Left ventricle myocardium inferior (tissue), 1 donor: ENCODE data around the gene SLC25A34. TPM values are rescaled to one million over a fixed set of nuclear protein-coding genes. Genes with fewer than 3 reads are reported as not detected.

ENCODE experiments used
- DNase-seq: peaks from one replicate; pipeline ENCODE4 v3.0.0-alpha.2; 2020
- H3K27ac ChIP-seq: fragments of 200-600 bp; replicated peaks from 2 replicates; pipeline ENCODE4 v1.8.0; 2021
- H3K27me3 ChIP-seq: fragments of 200-600 bp; 2 replicates; pipeline ENCODE4 v1.8.0; 2021; ENCODE audit warnings: low read depth
- H3K36me3 ChIP-seq: fragments of 200-600 bp; 2 replicates; pipeline ENCODE4 v1.8.0; 2021
- H3K4me1 ChIP-seq: fragments of 200-600 bp; 2 replicates; pipeline ENCODE4 v1.8.0; 2021
- H3K4me3 ChIP-seq: fragments of 200-600 bp; 2 replicates; pipeline ENCODE4 v1.8.0; 2021; ENCODE audit warnings: mild to moderate bottlenecking, moderate library complexity
- H3K9me3 ChIP-seq: fragments of 200-600 bp; replicated peaks from 2 replicates; pipeline ENCODE4 v1.8.0; 2021
- intact Hi-C: fragments of 100-400 bp; cut with micrococcal nuclease; formaldehyde crosslinking; loops from one replicate; pipeline ENCODE4 v1.11.0; 2022
- total RNA-seq: library from RNA; stranded (reverse); fragmentation: NEBNext Ultra II Directional; extraction: Animal tissue kit (Norgen Biotek cat#: 25700); gene quantifications from one replicate; pipeline ENCODE4 v1.2.1, GENCODE V29; 2021
- TF ChIP-seq, protein P1 (sequence below): fragments of 200-600 bp; IDR thresholded peaks from 2 replicates; pipeline ENCODE4 v1.8.0; 2021; ENCODE audit warnings: antibody characterized with exemption, mild to moderate bottlenecking, borderline replicate concordance
- donor health status: DM: no; HTN: yes; CAD: no; lungs with severe emphysema.

The SLC25A34 gene
- total RNA-seq, 1 donor from 2014 or later: 34.0 TPM

DNA sequence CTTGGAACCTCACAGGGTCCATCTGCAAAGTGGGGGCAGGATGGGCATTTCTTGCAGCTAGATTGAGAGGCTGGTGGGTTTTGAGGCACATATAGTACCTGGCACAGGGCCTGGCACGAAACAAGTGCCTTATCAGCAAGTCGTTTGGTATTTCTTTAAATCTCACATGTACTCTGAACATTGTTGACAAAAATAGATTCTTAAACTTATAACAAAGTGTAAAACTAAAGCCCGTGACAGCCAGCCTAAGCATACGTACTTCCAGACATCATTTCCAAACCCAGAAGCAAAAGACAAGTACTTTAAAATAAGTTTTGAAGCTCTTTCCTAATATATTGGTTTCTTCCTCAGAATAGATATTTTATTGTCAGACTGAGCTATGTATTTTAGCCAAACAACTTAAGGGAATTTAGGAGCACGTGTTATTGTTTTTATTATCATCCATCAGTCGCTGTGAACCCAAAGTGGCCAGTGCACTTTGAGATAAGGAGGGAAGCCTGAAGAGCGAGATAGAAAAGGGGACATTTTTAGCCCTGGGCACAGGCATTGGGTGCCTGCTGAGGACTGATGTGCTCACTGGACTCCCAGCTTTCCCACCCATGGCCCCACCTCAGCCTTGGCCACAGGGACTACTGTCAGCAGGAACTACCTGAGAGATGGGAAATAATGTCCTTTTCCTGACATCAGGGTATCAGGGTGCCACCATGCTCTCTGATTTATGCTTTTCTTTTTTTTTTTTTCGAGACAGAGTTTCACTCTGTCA is 25.5 kb downstream of the SLC25A34 start:
- Histone ChIP-seq H3K4me1 (peaks cover 91% of the 10 kb centered on the region), H3K27ac (peak overlapping the region; percentile 86), H3K4me3 (peak overlapping the region; percentile 87), H3K36me3 (peaks cover 16% of the 10 kb centered on the region), H3K9me3 (no peaks in the 10 kb centered on the region), H3K27me3 (peaks cover 47% of the 10 kb centered on the region)
- intact Hi-C loops: no loop called here
- no peak for DNase-seq
- TF ChIP-seq, protein P1, sequence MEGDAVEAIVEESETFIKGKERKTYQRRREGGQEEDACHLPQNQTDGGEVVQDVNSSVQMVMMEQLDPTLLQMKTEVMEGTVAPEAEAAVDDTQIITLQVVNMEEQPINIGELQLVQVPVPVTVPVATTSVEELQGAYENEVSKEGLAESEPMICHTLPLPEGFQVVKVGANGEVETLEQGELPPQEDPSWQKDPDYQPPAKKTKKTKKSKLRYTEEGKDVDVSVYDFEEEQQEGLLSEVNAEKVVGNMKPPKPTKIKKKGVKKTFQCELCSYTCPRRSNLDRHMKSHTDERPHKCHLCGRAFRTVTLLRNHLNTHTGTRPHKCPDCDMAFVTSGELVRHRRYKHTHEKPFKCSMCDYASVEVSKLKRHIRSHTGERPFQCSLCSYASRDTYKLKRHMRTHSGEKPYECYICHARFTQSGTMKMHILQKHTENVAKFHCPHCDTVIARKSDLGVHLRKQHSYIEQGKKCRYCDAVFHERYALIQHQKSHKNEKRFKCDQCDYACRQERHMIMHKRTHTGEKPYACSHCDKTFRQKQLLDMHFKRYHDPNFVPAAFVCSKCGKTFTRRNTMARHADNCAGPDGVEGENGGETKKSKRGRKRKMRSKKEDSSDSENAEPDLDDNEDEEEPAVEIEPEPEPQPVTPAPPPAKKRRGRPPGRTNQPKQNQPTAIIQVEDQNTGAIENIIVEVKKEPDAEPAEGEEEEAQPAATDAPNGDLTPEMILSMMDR: no peak

DNA sequence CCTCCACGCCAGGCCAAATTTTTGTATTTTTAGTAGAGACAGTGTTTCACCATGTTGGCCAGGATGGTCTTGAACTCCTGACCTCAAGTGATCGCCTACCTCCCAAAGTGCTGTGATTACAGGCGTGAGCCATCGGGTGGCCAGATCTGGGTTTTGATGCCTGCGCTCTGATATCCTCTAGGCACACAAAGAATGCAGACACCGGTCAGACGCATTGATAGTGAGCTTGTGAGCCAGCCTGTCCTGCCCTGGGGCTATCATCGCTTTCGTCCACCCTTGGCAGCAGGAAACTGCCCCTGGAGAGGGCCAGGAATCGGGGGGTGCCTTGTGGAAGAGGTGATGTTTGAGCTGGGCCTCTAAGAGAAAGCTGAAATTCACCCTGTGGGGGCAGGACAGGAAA is 26.5 kb downstream of the SLC25A34 start:
- no peaks in the 10 kb centered on the region for H3K9me3 ChIP-seq
- H3K27ac ChIP-seq: peak overlapping the region; percentile 86
- no peak for DNase-seq
- H3K4me3 ChIP-seq: peak overlapping the region; percentile 87
- peaks cover 83% of the 10 kb centered on the region for H3K4me1 ChIP-seq
- intact Hi-C loops: no loop called here
- TF ChIP-seq, protein P1: no peak
- peaks cover 16% of the 10 kb centered on the region for H3K36me3 ChIP-seq
- H3K27me3 ChIP-seq: peaks cover 42% of the 10 kb centered on the region

DNA sequence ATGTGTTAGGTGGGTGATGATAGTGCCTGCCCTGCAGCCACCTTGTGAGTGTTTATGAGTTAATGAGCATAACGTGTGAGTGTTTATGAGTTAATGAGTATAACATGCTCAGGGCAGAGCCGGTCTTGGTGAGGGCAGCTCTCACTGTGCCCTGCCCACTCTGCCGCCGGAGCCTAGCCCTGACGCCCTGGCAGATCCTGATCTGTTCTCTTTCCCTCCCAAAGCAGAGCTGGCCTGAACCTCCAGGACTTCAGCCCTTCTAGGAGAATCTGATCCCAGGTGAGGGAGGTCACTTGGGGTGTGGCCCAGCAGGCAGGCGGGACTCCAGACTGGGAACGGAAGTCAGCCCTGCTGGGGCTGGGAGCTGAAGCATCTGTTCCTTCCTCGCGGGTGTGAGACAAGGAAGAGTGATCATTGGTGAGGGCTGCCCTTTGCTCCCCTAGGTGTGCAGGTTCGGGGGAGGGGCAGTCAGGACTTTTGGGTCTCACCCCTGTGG is 28.3 kb downstream of the SLC25A34 start:
- TF ChIP-seq, protein P1: no peak
- H3K36me3 ChIP-seq: peaks cover 27% of the 10 kb centered on the region
- H3K4me1 ChIP-seq: peaks cover 66% of the 10 kb centered on the region
- peaks cover 25% of the 10 kb centered on the region for H3K27me3 ChIP-seq
- DNase-seq: no peak
- H3K4me3 ChIP-seq: no peak overlapping the region
- intact Hi-C loops: no loop called here
- H3K27ac ChIP-seq: peak overlapping the region; percentile 56
- no peaks in the 10 kb centered on the region for H3K9me3 ChIP-seq

DNA sequence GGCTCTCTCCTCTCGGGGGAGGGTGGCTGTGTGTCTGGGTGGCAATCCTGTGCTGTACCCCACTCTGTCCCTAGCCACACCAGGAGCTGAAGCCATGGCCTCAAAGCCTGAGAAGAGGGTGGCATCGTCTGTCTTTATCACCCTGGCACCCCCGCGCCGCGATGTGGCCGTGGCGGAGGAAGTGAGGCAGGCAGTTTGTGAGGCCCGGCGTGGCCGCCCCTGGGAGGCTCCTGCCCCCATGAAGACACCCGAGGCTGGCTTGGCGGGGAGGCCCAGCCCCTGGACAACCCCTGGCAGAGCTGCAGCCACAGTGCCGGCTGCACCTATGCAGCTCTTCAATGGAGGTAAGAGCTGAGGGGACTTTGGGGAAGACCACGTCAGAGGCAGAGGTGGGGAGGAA is 28.8 kb downstream of the SLC25A34 start:
- no peak for DNase-seq
- TF ChIP-seq, protein P1: no peak
- H3K4me3 ChIP-seq: no peak overlapping the region
- H3K9me3 ChIP-seq: no peaks in the 10 kb centered on the region
- peak overlapping the region; percentile 56 for H3K27ac ChIP-seq
- intact Hi-C loops: no loop called here
- H3K27me3 ChIP-seq: peaks cover 19% of the 10 kb centered on the region
- H3K36me3 ChIP-seq: peaks cover 30% of the 10 kb centered on the region
- H3K4me1 ChIP-seq: peaks cover 61% of the 10 kb centered on the region

DNA sequence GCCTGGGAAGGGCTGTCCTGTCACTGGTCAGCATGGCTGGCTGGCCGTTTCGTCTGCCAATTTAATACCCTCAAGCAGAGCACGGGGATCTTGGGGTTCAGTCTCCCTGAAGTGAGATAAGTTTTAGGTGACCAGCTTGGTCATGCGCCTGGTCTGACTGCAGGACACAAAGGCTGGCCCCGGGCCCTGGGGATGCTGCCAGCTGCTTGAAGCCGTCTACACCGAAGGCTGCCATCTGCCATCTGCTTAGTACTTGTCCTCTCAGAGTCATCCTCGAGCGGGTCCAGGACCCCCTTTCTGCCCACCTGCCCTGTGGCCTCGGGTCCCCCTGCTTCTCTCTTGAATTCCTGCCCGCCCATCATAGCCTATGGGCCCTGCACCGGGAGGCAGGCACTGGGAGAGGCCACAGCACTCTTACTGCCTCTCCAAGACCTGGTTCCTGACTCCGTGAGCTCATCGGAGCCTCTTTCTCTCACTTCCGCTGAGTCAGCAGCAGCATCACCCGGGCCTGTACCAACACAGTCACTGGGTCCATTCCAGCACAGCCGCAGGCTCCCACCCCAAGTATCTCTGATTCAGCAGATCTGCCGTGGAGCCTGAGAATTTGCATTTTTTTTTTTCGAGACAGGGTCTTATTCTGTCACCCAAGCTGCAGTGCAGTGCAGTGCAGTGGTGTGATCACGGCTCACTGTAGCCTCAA is 29.6 kb downstream of the SLC25A34 start:
- intact Hi-C loops: no loop called here
- Histone ChIP-seq H3K4me3 (no peak overlapping the region), H3K27ac (no peak overlapping the region), H3K36me3 (peaks cover 38% of the 10 kb centered on the region), H3K4me1 (peaks cover 53% of the 10 kb centered on the region), H3K9me3 (no peaks in the 10 kb centered on the region), H3K27me3 (peaks cover 12% of the 10 kb centered on the region)
- TF ChIP-seq, protein P1: no peak
- no peak for DNase-seq
